Measurements from ENCODE around the gene LRRFIP1. TPM values are rescaled to one million over a fixed set of nuclear protein-coding genes. Genes with fewer than 3 reads are reported as not detected.

Gene LRRFIP1
- total and polyA plus RNA-seq, 2 of the 13 experiments (the other 11 are each of a cell fraction or from before 2014, with no cell fraction given) = 15.9 to 40.5 TPM

DNA sequence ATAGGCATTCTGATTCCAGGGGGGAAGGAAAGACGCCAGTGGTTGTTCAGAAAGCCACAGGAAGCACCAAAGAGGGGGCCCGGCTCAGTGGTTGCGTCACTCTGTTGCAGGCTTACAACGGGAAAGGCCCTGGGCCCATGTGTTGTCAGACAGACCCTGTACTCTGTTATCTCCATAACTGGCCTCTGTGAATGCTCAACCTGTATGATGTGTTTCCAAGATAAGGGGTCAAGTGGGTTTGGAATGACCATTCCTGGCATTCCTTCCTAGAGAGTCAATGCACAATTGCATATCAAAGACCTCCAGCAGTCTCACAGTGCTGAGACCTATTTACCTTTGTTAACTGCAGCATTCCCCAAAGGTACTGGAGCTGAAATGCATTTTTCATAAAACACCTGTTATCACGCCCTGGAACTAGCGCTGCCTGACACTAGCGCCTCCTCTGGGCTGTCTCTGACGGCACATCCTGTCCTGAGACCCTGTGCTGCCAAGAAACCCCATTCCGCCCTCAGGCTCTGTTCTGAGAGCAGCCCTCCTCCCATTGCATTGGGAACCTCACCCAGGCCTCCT, 13.2 kb upstream of the LRRFIP1 start (continued):
- TF ChIP-seq, protein P1, sequence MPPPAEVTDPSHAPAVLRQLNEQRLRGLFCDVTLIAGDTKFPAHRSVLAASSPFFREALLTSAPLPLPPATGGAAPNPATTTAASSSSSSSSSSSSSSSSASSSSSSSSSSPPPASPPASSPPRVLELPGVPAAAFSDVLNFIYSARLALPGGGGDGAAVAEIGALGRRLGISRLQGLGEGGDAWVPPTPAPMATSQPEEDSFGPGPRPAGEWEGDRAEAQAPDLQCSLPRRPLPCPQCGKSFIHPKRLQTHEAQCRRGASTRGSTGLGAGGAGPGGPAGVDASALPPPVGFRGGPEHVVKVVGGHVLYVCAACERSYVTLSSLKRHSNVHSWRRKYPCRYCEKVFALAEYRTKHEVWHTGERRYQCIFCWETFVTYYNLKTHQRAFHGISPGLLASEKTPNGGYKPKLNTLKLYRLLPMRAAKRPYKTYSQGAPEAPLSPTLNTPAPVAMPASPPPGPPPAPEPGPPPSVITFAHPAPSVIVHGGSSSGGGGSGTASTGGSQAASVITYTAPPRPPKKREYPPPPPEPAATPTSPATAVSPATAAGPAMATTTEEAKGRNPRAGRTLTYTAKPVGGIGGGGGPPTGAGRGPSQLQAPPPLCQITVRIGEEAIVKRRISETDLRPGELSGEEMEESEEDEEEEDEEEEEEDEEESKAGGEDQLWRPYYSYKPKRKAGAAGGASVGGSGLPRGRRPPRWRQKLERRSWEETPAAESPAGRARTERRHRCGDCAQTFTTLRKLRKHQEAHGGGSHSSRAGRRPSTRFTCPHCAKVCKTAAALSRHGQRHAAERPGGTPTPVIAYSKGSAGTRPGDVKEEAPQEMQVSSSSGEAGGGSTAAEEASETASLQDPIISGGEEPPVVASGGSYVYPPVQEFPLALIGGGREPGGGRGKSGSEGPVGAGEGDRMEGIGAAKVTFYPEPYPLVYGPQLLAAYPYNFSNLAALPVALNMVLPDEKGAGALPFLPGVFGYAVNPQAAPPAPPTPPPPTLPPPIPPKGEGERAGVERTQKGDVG (CRISPR knock-in tag; IDR thresholded peaks at IDR 0.05; ENCODE audit: borderline replicate concordance) = peak; percentile 96
- peak; percentile 63 for TF ChIP-seq ELF1 (CRISPR knock-in tag; IDR thresholded peaks at IDR 0.05)
- TF ChIP-seq ZNF451 (CRISPR knock-in tag; IDR thresholded peaks at IDR 0.05) = peak; percentile 42; the same call in 1 of the 2 replicates
- TF ChIP-seq, protein P2, sequence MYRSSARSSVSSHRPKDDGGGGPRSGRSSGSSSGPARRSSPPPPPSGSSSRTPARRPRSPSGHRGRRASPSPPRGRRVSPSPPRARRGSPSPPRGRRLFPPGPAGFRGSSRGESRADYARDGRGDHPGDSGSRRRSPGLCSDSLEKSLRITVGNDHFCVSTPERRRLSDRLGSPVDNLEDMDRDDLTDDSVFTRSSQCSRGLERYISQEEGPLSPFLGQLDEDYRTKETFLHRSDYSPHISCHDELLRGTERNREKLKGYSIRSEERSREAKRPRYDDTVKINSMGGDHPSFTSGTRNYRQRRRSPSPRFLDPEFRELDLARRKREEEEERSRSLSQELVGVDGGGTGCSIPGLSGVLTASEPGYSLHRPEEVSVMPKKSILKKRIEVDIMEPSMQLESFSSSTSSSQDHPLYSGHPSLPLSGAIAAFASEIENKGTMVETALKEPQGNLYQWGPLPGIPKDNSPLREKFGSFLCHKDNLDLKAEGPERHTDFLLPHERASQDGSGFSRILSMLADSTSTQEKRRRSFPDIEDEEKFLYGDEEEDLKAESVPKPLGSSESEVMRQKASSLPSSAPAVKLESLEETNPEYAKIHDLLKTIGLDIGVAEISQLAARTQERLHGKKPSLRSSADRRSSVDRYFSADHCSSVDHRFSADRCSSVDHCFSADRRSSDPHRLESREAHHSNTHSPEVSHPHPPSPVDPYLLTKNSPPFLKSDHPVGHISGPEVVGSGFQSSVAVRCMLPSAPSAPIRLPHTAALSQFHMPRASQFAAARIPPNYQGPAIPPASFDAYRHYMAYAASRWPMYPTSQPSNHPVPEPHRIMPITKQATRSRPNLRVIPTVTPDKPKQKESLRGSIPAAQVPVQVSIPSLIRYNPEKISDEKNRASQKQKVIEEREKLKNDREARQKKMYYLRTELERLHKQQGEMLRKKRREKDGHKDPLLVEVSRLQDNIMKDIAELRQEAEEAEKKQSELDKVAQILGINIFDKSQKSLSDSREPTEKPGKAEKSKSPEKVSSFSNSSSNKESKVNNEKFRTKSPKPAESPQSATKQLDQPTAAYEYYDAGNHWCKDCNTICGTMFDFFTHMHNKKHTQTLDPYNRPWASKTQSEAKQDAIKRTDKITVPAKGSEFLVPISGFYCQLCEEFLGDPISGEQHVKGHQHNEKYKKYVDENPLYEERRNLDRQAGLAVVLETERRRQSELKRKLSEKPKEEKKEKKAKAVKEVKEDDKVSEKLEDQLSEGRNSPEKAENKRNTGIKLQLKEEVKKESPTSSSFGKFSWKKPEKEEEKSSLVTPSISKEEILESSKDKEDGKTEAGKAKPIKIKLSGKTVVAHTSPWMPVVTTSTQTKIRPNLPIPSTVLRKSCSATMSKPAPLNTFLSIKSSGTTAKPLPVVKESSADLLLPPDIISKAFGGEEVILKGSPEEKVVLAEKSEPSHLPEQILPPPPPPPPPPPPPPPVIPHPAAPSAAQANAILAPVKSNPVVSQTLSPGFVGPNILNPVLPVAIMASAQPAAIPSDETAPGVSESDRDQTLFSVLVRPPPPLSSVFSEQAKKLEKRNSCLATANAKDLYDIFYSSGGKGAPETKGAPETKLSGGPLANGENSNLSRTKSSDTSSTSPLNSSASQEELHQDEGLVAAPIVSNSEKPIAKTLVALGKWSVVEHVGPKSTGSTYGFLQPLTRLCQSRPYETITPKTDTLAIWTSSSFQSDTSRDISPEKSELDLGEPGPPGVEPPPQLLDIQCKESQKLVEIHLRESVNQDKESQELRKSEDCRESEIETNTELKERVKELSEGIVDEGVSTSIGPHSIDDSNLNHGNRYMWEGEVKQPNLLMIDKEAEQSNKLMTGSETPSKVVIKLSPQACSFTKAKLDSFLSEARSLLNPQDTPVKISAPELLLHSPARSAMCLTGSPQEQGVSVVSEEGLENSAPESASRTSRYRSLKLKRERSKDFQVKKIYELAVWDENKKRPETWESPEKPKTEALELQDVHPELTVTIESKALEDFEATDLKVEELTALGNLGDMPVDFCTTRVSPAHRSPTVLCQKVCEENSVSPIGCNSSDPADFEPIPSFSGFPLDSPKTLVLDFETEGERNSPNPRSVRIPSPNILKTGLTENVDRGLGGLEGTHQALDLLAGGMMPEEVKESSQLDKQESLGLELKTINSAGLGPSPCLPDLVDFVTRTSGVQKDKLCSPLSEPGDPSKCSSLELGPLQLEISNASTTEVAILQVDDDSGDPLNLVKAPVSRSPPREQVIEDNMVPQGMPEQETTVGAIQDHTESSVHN (CRISPR knock-in tag; IDR thresholded peaks at IDR 0.05) = no peak; the same call in 1 of the 2 replicates
- no peak for TF ChIP-seq ZNF678 (CRISPR knock-in tag; IDR thresholded peaks at IDR 0.05)
- no peak for TF ChIP-seq IKZF4 (CRISPR knock-in tag; IDR thresholded peaks at IDR 0.05; ENCODE audit: borderline replicate concordance, low read depth, not compliant biosample characterization)
- no peak for TF ChIP-seq ZNF776 (CRISPR knock-in tag; IDR thresholded peaks at IDR 0.05)
- TF ChIP-seq, protein P3, sequence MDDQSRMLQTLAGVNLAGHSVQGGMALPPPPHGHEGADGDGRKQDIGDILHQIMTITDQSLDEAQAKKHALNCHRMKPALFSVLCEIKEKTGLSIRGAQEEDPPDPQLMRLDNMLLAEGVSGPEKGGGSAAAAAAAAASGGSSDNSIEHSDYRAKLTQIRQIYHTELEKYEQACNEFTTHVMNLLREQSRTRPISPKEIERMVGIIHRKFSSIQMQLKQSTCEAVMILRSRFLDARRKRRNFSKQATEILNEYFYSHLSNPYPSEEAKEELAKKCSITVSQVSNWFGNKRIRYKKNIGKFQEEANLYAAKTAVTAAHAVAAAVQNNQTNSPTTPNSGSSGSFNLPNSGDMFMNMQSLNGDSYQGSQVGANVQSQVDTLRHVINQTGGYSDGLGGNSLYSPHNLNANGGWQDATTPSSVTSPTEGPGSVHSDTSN (CRISPR knock-in tag; IDR thresholded peaks at IDR 0.05; ENCODE audit: borderline replicate concordance) = no peak
- TF ChIP-seq ESRRA (CRISPR knock-in tag; IDR thresholded peaks at IDR 0.05; ENCODE audit: low read depth) = peak; percentile 80; the same call in 1 of the 2 replicates
- peak; percentile 94 for TF ChIP-seq ETV5 (CRISPR knock-in tag; IDR thresholded peaks at IDR 0.05; ENCODE audit: borderline replicate concordance)
- no peak for TF ChIP-seq ZNF530 (CRISPR knock-in tag; IDR thresholded peaks at IDR 0.05; ENCODE audit: low read depth)

Data from HepG2 (cell line).